K562 (cell line): ENCODE data around the gene DNALI1. TPM values are rescaled to one million over a fixed set of nuclear protein-coding genes. Genes with fewer than 3 reads are reported as not detected.

ENCODE experiments used
- CUX1 ChIP-seq: fragments of 200-800 bp; sonication (Bioruptor generic); IDR thresholded peaks from 2 replicates; pipeline ENCODE4 v1.6.1; 2016; ENCODE audit warnings: missing genetic modification characterization, missing compliant biosample characterization
- PRDM10 ChIP-seq: fragments of 450-650 bp; IDR thresholded peaks from 2 replicates; pipeline ENCODE4 v1.6.1; 2018; ENCODE audit not compliant: partially characterized antibody
- polyA plus RNA-seq, 8 experiments: library from polyadenylated mRNA; depleted of rRNA in 4 of 8; stranded (reverse) in 5 of 8; unstranded in 3 of 8; fragments of >200 nt; fragmentation: Nextera tagmentation in 2 of 8; fragmentation: Illumina TruSeq in 1 of 8; extraction: Ambion mirVana in 2 of 8; extraction: Trizol in 1 of 8; gene quantifications; 2 replicates each; pipeline versions ENCODE4 v1.2.1 to v1.2.3, GENCODE V29; 2011 to 2014; ENCODE audit warnings: inconsistent platforms in 1 of 8, missing spikeins in 1 of 8
- total RNA-seq, 7 experiments: library from RNA; depleted of rRNA in 6 of 7; stranded (reverse); fragments of >200 nt in 6 of 7; fragmentation: Illumina TruSeq in 2 of 7; extraction: Trizol in 2 of 7; gene quantifications; 2 replicates each; pipeline versions ENCODE4 v1.2.1 to v1.2.3, GENCODE V29; 2011 to 2021; ENCODE audit warnings: low replicate concordance in 1 of 7

DNALI1 gene
- total and polyA plus RNA-seq, 9 of the 15 experiments (the other 6 are each of a cell fraction or from before 2014, with no cell fraction given): 0.87 to 5.6 (median 1.2) TPM

- no peak for TF ChIP-seq CUX1 (CRISPR knock-in tag)
- TF ChIP-seq PRDM10: peak; percentile 71
These were observed 662 bp downstream of the DNALI1 start (continued) for GRCh38 chr1:37557402-37557801.
